K562 treated with DMSO at 1 percent for 24 hours (cell line): ENCODE measurements around the gene MCMBP. TPM values are rescaled to one million over a fixed set of nuclear protein-coding genes. Genes with fewer than 3 reads are reported as not detected.

Experiments
- total RNA-seq: library from RNA; unstranded; fragments of 300-600 nt; gene quantifications from 2 replicates; pipeline ENCODE4 v1.2.3, GENCODE V29; 2022; ENCODE audit warnings: low read depth; ENCODE audit not compliant: insufficient read depth

Gene MCMBP, protein sequence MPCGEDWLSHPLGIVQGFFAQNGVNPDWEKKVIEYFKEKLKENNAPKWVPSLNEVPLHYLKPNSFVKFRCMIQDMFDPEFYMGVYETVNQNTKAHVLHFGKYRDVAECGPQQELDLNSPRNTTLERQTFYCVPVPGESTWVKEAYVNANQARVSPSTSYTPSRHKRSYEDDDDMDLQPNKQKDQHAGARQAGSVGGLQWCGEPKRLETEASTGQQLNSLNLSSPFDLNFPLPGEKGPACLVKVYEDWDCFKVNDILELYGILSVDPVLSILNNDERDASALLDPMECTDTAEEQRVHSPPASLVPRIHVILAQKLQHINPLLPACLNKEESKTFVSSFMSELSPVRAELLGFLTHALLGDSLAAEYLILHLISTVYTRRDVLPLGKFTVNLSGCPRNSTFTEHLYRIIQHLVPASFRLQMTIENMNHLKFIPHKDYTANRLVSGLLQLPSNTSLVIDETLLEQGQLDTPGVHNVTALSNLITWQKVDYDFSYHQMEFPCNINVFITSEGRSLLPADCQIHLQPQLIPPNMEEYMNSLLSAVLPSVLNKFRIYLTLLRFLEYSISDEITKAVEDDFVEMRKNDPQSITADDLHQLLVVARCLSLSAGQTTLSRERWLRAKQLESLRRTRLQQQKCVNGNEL
- 35.5 and 35.8 TPM in 2 replicates for total RNA-seq

DNA sequence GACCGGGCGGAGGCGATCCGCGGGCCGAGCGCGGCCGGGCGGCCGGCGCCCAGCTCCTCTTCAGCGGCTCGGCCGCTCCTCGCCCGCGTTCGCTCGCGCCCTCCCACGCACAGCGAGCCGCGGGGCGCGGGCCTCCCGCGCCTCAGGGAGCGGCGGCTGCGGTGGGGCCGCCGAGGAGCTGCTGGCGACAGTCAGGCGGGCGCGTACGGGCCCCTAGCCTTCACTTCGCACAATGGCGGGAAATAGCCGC lies at the start of gene MCMBP:
Gene MCMBP (minus strand): TSS at position 234 of the 250 bp plus-strand sequence. CDS start 259 bp downstream, outside the sequence.

DNA sequence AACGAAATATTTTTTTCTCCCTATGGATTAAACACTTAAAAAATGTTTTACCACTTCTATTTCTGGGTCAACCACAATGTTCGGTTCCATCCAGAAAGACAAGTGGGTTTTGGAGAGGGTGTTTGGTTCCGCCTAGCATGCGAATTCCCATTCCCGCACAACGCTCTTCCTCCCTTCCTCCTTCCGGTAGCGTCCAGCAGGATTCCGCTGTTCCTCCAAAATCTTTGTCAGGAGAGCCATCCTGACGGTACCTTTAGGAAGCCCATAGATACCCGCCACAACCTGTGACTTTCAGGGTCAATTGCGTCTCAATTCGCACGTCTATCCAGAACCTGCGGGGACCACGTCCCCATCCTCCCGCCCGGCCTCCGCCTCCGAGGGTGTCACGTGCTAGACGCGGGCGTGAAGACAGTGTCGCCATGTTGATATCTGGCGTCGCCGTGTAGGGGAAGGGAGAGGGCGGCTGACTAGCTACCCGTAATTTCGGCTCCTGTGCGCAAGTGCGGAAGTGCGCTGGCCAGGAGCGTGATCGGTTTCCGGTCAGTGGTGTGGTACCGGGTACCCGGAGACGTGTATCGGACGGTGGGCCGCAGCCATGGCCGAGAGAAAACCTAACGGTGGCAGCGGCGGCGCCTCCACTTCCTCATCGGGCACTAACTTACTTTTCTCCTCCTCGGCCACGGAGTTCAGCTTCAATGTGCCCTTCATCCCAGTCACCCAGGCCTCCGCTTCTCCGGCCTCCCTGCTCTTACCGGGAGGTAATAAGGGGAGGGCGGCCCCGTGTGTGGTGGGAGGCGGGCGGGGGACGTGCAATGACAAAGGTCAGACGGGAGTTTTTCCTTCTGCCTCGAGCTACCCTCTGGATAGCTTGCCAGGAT lies 19.8 kb upstream of the MCMBP start, which contains the start of gene SEC23IP:
Gene SEC23IP (plus strand): TSS at position 543 of the 878 bp plus-strand sequence. CDS start 53 bp downstream, at position 596.

Other genes with a start within 250 kb of the MCMBP start
- 40.0 and 40.5 TPM in 2 replicates for gene BAG3, start 221.5 kb downstream of the MCMBP start, total RNA-seq
- 4.3 and 4.4 TPM in 2 replicates for gene INPP5F, start 146.8 kb downstream of the MCMBP start, total RNA-seq
- gene SEC23IP, start 19.9 kb upstream of the MCMBP start, total RNA-seq: 14.7 and 21.3 TPM in 2 replicates